Smooth muscle cell (in vitro differentiated cells): Measurements from ENCODE around the gene TP53BP2. TPM values are rescaled to one million over a fixed set of nuclear protein-coding genes. Genes with fewer than 3 reads are reported as not detected.

ENCODE experiments used
- DNase-seq: peaks from one replicate; lab custom pipeline; 2025; ENCODE audit not compliant: unreplicated experiment; lab: John Stamatoyannopoulos, UW
- H2AFZ ChIP-seq: fragments of 200-600 bp; sonication (generic); 2 replicates; pipeline ENCODE4 v1.6.0; 2016; ENCODE audit warnings: antibody characterized with exemption, low read depth, mild to moderate bottlenecking
- H3F3A ChIP-seq: fragments of 200-600 bp; sonication (generic); 2 replicates; pipeline ENCODE4 v1.6.0; 2017; ENCODE audit warnings: antibody characterized with exemption, low read depth
- H3K27ac ChIP-seq: fragments of 200-600 bp; sonication (generic); 2 replicates; pipeline ENCODE4 v1.5.1; 2016; ENCODE audit warnings: low read depth, mild to moderate bottlenecking
- H3K27me3 ChIP-seq: fragments of 200-600 bp; sonication (generic); 2 replicates; pipeline ENCODE4 v1.6.1; 2016; ENCODE audit warnings: low read depth, mild to moderate bottlenecking
- H3K36me3 ChIP-seq: fragments of 200-600 bp; sonication (generic); 2 replicates; pipeline ENCODE4 v1.5.1; 2016; ENCODE audit warnings: low read depth
- H3K4me1 ChIP-seq: fragments of 200-600 bp; sonication (generic); 2 replicates; pipeline ENCODE4 v1.5.1; 2016; ENCODE audit warnings: low read depth
- H3K4me2 ChIP-seq: fragments of 200-600 bp; sonication (generic); 2 replicates; pipeline ENCODE4 v1.6.0; 2016; ENCODE audit warnings: mild to moderate bottlenecking
- H3K4me3 ChIP-seq: fragments of 200-600 bp; sonication (generic); 2 replicates; pipeline ENCODE4 v1.5.1; 2016; ENCODE audit warnings: mild to moderate bottlenecking
- H3K79me2 ChIP-seq: fragments of 200-600 bp; sonication (generic); 2 replicates; pipeline ENCODE4 v1.6.0; 2016; ENCODE audit warnings: low read depth, mild to moderate bottlenecking
- H3K9ac ChIP-seq: fragments of 200-600 bp; sonication (generic); 2 replicates; pipeline ENCODE4 v1.6.0; 2016; ENCODE audit warnings: low read depth
- H3K9me3 ChIP-seq: fragments of 200-600 bp; sonication (generic); replicated peaks from 2 replicates; pipeline ENCODE4 v1.5.1; 2016; ENCODE audit warnings: low read depth
- H4K20me1 ChIP-seq: fragments of 200-600 bp; sonication (generic); 2 replicates; pipeline ENCODE4 v1.6.0; 2016; ENCODE audit warnings: low read depth
- WGBS: methylation state at CpG from one replicate; pipeline ENCODE4 v1.1.7; 2016; ENCODE audit warnings: low lambda C conversion rate; 5-methylcytosine and 5-hydroxymethylcytosine counted together
- polyA plus RNA-seq: library from polyadenylated mRNA; unstranded; fragments of >200 nt; fragmentation: Nextera tagmentation; extraction: Ambion mirVana; gene quantifications from 2 replicates; pipeline ENCODE4 v1.2.1, GENCODE V29; 2016
- total RNA-seq: library from RNA; depleted of rRNA; stranded (reverse); fragments of >200 nt; gene quantifications from 2 replicates; pipeline ENCODE4 v1.2.3, GENCODE V29; 2014
- TF ChIP-seq, protein P1 (sequence below): fragments of 200-600 bp; sonication (generic); IDR thresholded peaks from 2 replicates; pipeline ENCODE4 v1.5.1; 2017; ENCODE audit warnings: borderline replicate concordance, mild to moderate bottlenecking, antibody characterized with exemption; ENCODE audit not compliant: insufficient read depth, poor library complexity, severe bottlenecking

The TP53BP2 gene
- total and polyA plus RNA-seq, 2 experiments from 2014 or later, result 11.8 to 30.8 TPM

DNA sequence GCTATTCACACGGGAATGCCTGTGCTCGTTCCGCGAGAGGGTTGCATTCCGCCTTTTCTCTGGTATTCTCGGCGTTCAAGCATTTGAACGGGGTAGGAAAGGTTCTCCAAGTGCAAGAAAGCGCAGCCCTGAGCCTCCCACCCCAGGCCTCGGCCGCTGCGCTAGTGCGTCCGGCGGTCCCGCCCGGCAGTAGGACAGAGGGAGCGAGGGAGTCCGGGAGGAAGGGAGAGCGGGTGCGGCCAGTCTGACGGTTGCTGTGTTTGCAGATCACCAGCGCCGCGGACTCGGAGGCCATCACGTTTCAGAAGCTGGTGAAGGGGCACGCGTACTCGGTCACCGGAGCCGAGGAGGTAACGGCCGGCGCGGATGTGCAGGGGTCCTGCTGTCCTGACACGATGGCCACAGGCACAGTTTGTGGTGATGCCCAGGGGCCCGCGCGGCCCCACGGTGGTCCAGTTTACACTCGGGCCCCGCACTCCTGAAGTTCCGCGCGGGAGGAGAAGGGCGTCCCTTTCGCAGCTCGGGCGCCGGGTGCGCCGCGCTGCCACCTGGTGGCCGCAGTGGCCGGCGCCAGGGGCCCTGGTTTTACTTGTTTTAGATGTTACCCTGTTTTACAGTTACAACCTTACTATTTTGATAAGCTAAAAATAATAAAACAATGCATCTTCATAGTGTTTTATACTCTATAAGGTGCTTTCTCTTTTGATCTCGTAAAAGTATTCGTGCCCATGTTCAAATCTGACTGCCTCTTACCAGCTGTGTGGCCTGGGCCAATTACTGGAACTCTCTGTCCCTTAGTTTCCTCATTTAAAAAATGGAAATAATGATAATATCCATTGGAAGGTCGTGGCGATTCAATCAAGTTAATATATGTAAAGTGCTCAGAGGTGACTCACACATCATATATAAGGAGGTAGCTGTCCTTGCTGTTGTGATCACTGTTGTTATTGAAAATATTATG lies 96.7 kb downstream of the TP53BP2 start:
- Histone ChIP-seq H3K4me3 (peak overlapping the region; percentile 51), H3K9me3 (no peaks in the 10 kb centered on the region), H3F3A (peaks cover 18% of the 10 kb centered on the region), H3K4me1 (peaks cover 4% of the 10 kb centered on the region), H3K36me3 (peaks cover 25% of the 10 kb centered on the region), H3K27ac (peak overlapping the region; percentile 86), H3K4me2 (peak overlapping the region; percentile 85), H2AFZ (no peak overlapping the region), H3K79me2 (no peaks in the 10 kb centered on the region), H3K9ac (no peak overlapping the region), H3K27me3 (no peaks in the 10 kb centered on the region), H4K20me1 (peaks cover 8% of the 10 kb centered on the region)
- WGBS, result 10% methylated on average over 59 of the region's 61 CpGs
- TF ChIP-seq, protein P1, sequence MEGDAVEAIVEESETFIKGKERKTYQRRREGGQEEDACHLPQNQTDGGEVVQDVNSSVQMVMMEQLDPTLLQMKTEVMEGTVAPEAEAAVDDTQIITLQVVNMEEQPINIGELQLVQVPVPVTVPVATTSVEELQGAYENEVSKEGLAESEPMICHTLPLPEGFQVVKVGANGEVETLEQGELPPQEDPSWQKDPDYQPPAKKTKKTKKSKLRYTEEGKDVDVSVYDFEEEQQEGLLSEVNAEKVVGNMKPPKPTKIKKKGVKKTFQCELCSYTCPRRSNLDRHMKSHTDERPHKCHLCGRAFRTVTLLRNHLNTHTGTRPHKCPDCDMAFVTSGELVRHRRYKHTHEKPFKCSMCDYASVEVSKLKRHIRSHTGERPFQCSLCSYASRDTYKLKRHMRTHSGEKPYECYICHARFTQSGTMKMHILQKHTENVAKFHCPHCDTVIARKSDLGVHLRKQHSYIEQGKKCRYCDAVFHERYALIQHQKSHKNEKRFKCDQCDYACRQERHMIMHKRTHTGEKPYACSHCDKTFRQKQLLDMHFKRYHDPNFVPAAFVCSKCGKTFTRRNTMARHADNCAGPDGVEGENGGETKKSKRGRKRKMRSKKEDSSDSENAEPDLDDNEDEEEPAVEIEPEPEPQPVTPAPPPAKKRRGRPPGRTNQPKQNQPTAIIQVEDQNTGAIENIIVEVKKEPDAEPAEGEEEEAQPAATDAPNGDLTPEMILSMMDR, result peak; percentile 98
- peak; percentile 65 for DNase-seq

DNA sequence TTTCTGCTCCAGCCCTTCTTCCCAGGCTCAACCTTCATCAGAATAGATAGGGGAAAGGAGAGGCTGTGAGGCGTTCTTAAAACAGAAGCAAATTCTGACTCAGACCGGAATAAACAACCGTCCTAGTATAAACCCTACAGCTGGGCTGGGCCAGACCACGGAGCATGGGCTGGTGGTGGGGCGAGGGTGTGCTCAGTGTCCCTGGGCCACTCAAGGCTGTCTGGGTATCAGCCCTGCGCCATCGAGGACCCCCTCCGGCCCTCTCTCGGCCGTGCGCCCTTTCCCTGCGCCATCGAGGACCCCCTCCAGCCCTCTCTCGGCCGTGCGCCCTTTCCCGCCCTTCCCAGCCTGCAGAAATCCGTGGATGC lies 97.4 kb downstream of the TP53BP2 start:
- peaks cover 24% of the 10 kb centered on the region for H3K36me3 ChIP-seq

DNA sequence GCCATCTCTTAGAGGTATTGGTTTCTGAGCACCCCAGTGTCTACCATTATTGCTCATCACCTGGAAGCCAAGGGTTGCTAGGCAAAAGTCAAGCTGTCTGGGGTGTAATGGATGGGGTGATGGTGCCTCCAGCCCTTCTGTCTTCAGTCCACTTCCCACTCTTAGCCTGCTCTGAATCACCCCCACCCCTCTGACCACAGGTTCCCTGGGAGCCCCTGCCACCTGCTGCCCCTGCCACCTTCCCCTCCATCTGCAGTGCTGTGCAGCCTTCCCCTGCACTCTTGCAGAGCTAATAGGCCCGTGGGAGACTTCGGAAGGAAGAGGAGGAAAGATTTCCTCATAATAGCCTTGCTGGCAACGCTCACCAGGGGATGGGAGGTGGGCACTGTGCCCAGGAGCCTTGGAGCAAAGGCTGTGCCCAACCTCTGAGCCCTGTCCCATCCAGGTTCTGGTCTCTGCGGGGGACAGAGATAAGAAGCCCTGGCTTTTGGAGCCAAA lies 97.9 kb downstream of the TP53BP2 start:
- Histone ChIP-seq H3K36me3 (peaks cover 19% of the 10 kb centered on the region), H3K79me2 (no peaks in the 10 kb centered on the region), H4K20me1 (peaks cover 18% of the 10 kb centered on the region), H3K27me3 (no peaks in the 10 kb centered on the region), H3K9me3 (no peaks in the 10 kb centered on the region), H3F3A (peaks cover 18% of the 10 kb centered on the region), H3K9ac (peak overlapping the region; percentile 11), H3K27ac (peak overlapping the region; percentile 86), H2AFZ (no peak overlapping the region), H3K4me3 (no peak overlapping the region), H3K4me1 (peaks cover 4% of the 10 kb centered on the region), H3K4me2 (peak overlapping the region; percentile 85)
- DNase-seq, result no peak
- WGBS, result 62% methylated on average over 4 of the region's 4 CpGs
- TF ChIP-seq, protein P1, result no peak

More for the DNA sequence above, 97.4 kb downstream of the TP53BP2 start:
- H3K79me2 ChIP-seq, result no peaks in the 10 kb centered on the region
- TF ChIP-seq, protein P1, result no peak
- peak overlapping the region; percentile 11 for H3K9ac ChIP-seq
- peak overlapping the region; percentile 51 for H3K4me3 ChIP-seq
- no peak overlapping the region for H2AFZ ChIP-seq
- H4K20me1 ChIP-seq, result peaks cover 15% of the 10 kb centered on the region
- H3F3A ChIP-seq, result peaks cover 18% of the 10 kb centered on the region
- H3K4me1 ChIP-seq, result peaks cover 4% of the 10 kb centered on the region
- peak overlapping the region; percentile 85 for H3K4me2 ChIP-seq
- peak; percentile 34 for DNase-seq
- H3K27me3 ChIP-seq, result no peaks in the 10 kb centered on the region
- 35% methylated on average over 18 of the region's 18 CpGs for WGBS
- H3K27ac ChIP-seq, result peak overlapping the region; percentile 86
- H3K9me3 ChIP-seq, result no peaks in the 10 kb centered on the region
